Vagina (tissue), 2 donors: Measurements from ENCODE around the gene CIROP. TPM values are rescaled to one million over a fixed set of nuclear protein-coding genes. Genes with fewer than 3 reads are reported as not detected.

ENCODE experiments used
- DNase-seq, 2 donors: peaks; one replicate each; pipeline ENCODE4 v3.0.0-alpha.2; 2017; ENCODE audit errors: extremely low spot score in 2 of 2
- H3K27ac ChIP-seq: fragments of 200-600 bp; sonication (generic); one replicate; pipeline ENCODE4 v1.5.1; 2019
- H3K27me3 ChIP-seq: fragments of 200-600 bp; sonication (generic); one replicate; pipeline ENCODE4 v1.5.1; 2019
- H3K36me3 ChIP-seq, 2 donors: fragments of 200-600 bp; sonication (generic); one replicate each; pipeline ENCODE4 v1.5.1; 2017 to 2019
- H3K4me1 ChIP-seq: fragments of 200-600 bp; sonication (generic); one replicate; pipeline ENCODE4 v1.5.1; 2019
- H3K4me3 ChIP-seq, 2 donors: fragments of 200-600 bp; sonication (generic); 1 replicate in 1 of 2; 2 replicates in 1 of 2; pipeline ENCODE4 v1.5.1; 2016 to 2019
- H3K9me3 ChIP-seq: fragments of 200-600 bp; sonication (generic); one replicate; pipeline ENCODE4 v1.5.1; 2019
- POLR2A ChIP-seq, 2 donors: fragments of 450-650 bp; IDR thresholded peaks; one replicate each; pipeline ENCODE4 v1.6.1; 2017; ENCODE audit warnings: antibody characterized with exemption in 2 of 2, mild to moderate bottlenecking in 2 of 2, moderate library complexity in 2 of 2
- POLR2AphosphoS5 ChIP-seq, 2 donors: sonication (generic); formaldehyde crosslinking; IDR thresholded peaks; one replicate each; pipeline ENCODE4 v1.9.0; 2017; ENCODE audit warnings: antibody characterized with exemption in 2 of 2, mild to moderate bottlenecking in 2 of 2, low read depth in 1 of 2; ENCODE audit not compliant: insufficient read depth in 1 of 2
- intact Hi-C: fragments of 100-400 bp; cut with DNase I; formaldehyde crosslinking; loops from one replicate; pipeline ENCODE4 v1.15.1; 2023
- total RNA-seq: library from RNA; depleted of rRNA; stranded (reverse); fragments of >200 nt; gene quantifications from one replicate; pipeline ENCODE4 v1.2.3, GENCODE V29; 2016
- TF ChIP-seq, protein P1 (sequence below), 3 experiments: fragments of 450-650 bp in 2 of 3; fragments of 200-600 bp in 1 of 3; sonication (generic) in 1 of 3; IDR thresholded peaks; one replicate each; pipeline ENCODE4 v1.5.1; 2017 to 2019; ENCODE audit warnings: antibody characterized with exemption in 3 of 3, mild to moderate bottlenecking in 2 of 3, moderate library complexity in 2 of 3

Gene CIROP
- total RNA-seq, 1 donor from 2014 or later: not detected

DNA sequence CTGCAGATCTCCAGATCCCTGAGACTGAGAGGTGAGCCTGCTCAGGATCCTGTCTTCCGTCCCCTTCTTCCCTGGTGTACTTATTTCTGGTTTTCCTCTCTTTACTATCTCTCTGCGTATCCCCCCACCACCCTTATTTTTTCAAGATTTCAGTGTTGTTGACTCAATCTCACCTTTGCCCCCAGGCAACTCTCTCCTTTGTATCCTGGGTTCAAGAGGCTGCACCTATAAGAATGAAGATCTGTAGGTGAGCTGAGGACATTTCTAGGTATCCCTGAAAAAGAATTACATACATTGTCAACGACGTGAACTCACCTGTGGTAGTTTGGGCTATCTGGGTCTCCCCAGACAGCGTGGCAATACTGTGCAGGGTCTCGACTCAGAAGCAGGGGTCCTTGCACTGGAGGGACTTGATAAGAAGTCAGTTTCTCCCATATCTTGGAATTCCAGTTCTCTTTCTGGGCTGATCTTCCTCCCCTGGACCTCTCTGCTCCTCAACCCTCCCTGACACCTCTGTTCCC is 659 bp downstream of the CIROP start:
- H3K36me3 ChIP-seq: no peaks in the 10 kb centered on the region
- H3K27ac ChIP-seq: no peak overlapping the region
- H3K4me1 ChIP-seq: no peaks in the 10 kb centered on the region
- no peaks in the 10 kb centered on the region for H3K27me3 ChIP-seq
- TF ChIP-seq POLR2A (IDR thresholded peaks at IDR 0.05) (no peak), POLR2AphosphoS5 (IDR thresholded peaks at IDR 0.05; ENCODE audit: insufficient read depth in 1 of 2, low read depth in 1 of 2) (no peak)
- TF ChIP-seq, protein P1, sequence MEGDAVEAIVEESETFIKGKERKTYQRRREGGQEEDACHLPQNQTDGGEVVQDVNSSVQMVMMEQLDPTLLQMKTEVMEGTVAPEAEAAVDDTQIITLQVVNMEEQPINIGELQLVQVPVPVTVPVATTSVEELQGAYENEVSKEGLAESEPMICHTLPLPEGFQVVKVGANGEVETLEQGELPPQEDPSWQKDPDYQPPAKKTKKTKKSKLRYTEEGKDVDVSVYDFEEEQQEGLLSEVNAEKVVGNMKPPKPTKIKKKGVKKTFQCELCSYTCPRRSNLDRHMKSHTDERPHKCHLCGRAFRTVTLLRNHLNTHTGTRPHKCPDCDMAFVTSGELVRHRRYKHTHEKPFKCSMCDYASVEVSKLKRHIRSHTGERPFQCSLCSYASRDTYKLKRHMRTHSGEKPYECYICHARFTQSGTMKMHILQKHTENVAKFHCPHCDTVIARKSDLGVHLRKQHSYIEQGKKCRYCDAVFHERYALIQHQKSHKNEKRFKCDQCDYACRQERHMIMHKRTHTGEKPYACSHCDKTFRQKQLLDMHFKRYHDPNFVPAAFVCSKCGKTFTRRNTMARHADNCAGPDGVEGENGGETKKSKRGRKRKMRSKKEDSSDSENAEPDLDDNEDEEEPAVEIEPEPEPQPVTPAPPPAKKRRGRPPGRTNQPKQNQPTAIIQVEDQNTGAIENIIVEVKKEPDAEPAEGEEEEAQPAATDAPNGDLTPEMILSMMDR (IDR thresholded peaks at IDR 0.05): no peak
- DNase-seq: peak in 1 of 2 donors; percentile 25
- no peaks in the 10 kb centered on the region for H3K9me3 ChIP-seq
- H3K4me3 ChIP-seq: no peak overlapping the region
- intact Hi-C loops: no loop called here

DNA sequence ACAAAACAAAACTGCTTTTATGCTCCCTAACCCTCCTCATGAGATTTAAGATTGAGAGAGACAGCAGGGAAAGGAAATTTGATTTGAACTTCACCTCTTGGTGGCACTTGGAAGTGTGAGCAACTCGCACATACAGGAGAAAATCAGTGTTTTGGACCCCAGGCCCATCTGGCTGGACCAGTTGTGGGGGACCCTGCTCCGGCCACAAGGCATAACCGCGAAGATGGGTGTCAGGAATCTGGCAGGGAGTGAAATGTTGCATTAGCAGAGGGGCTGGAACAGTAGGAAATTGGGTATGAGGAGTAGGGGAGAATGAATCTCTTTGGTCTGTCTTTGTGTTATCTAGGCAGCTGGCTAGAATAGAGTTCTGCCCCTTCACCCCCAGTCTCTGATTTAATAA is 1.2 kb downstream of the CIROP start:
- intact Hi-C loops: no loop called here
- peak in 1 of 2 donors; percentile 64 for DNase-seq
- Histone ChIP-seq H3K27me3 (no peaks in the 10 kb centered on the region), H3K4me3 (no peak overlapping the region), H3K4me1 (no peaks in the 10 kb centered on the region), H3K27ac (no peak overlapping the region), H3K9me3 (no peaks in the 10 kb centered on the region), H3K36me3 (no peaks in the 10 kb centered on the region)
- TF ChIP-seq, protein P1 (IDR thresholded peaks at IDR 0.05): no peak
- no peak for TF ChIP-seq POLR2A (IDR thresholded peaks at IDR 0.05)
- no peak for TF ChIP-seq POLR2AphosphoS5 (IDR thresholded peaks at IDR 0.05; ENCODE audit: insufficient read depth in 1 of 2, low read depth in 1 of 2)

DNA sequence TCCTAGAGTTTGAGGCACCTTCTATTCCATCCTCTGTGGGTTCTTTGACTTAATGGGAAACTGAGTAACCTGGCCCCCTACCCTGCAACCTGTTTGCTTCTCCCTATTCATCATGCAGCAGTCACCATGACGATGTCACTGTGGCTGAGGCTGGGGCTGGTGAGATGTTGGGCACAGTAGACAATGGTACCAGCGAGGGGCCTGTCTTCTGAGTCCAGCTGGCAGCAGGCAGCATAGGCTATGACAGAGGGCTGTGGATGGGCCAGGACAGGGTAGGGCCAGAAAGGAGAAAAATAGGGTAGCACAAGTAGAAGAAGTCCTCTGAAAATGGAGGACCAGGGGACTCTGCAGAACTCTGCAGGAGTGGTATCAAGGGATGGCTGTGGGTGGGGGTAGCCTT is 2.0 kb downstream of the CIROP start:
- no peaks in the 10 kb centered on the region for H3K27me3 ChIP-seq
- TF ChIP-seq, protein P1 (IDR thresholded peaks at IDR 0.05): no peak
- TF ChIP-seq POLR2A (IDR thresholded peaks at IDR 0.05): no peak
- TF ChIP-seq POLR2AphosphoS5 (IDR thresholded peaks at IDR 0.05; ENCODE audit: insufficient read depth in 1 of 2, low read depth in 1 of 2): no peak
- H3K4me3 ChIP-seq: no peak overlapping the region
- H3K4me1 ChIP-seq: peaks cover under 1% of the 10 kb centered on the region
- H3K9me3 ChIP-seq: no peaks in the 10 kb centered on the region
- H3K36me3 ChIP-seq: peaks cover 0 to 5% of the 10 kb centered on the region in 2 donors
- H3K27ac ChIP-seq: no peak overlapping the region
- peak in 1 of 2 donors; percentile 61 for DNase-seq
- intact Hi-C loops: no loop called here

DNA sequence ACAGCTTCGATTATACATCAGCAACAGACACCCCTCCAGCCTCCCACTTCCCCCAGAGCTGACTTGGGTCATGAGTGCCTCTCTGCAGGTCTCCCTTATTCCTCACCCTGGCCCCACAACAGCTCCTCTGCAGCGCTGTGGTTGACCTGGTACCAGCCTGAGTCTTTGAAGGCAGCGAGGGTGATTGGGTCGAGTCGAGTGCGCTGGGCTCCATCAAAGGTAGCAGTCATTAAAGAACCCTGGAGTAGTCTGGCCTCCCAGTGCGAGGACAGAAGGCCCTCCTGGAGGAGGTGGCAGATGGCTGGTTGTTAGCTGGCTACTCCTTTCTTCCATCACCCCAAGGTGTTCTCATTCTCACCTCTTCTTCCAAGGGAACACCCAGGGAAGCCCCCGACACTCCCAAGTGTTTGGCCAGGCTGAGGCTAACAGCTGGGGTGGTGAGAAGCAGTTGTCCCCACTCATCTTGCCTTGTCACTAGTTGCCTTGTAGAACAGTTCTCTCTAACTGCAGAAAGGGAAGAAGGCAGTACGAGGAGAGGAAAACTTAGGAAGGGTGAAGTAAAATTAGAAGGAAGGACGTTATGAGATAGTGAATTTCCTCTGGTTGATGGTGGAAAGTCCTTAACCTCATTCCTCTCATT is 2.7 kb downstream of the CIROP start:
- Histone ChIP-seq H3K27ac (no peak overlapping the region), H3K4me3 (no peak overlapping the region), H3K9me3 (no peaks in the 10 kb centered on the region), H3K4me1 (peaks cover 7% of the 10 kb centered on the region), H3K36me3 (peaks cover 0 to 5% of the 10 kb centered on the region in 2 donors), H3K27me3 (no peaks in the 10 kb centered on the region)
- no peak for TF ChIP-seq POLR2A (IDR thresholded peaks at IDR 0.05)
- no peak for TF ChIP-seq POLR2AphosphoS5 (IDR thresholded peaks at IDR 0.05; ENCODE audit: insufficient read depth in 1 of 2, low read depth in 1 of 2)
- intact Hi-C loops: no loop called here
- peak in 1 of 2 donors; percentile 52 for DNase-seq

DNA sequence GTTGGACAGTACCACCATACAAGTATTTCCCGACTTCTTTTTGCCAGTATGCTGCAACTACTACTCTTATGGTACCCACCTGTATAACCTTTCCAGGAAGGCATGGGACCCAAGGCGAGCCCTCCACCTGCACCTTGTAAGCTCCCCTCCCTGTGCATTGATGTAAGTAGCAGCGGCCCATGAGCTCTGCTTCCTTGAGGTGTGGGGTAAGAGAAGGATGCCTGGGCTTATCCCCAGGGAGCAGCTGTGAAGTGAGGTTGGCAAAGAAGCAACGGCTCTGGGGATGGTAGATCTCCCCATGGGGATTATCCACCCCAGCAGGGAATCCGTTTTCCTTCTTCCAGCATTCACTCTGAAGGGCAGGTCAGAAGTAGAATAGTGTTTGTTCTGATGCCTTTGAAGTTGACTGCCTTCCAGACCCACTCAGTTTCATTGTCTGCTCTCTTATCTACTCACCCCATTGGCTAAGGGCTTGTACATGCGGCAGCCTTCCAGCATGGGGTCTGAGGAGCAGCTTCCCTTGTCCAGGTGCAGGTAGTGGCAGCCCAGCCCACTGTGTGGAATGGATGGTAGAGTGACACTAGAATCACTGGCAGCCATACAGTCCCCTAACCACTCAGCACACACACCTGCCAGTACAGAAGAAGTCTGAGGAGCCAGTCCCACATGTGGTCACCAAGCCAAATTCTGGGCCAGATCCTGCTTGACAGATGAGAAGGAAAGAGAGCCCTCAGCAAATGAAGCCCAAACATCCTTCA is 3.4 kb downstream of the CIROP start:
- TF ChIP-seq POLR2A (IDR thresholded peaks at IDR 0.05) (no peak), POLR2AphosphoS5 (IDR thresholded peaks at IDR 0.05; ENCODE audit: insufficient read depth in 1 of 2, low read depth in 1 of 2) (no peak)
- TF ChIP-seq, protein P1 (IDR thresholded peaks at IDR 0.05): no peak
- peaks cover 14% of the 10 kb centered on the region for H3K4me1 ChIP-seq
- H3K27ac ChIP-seq: no peak overlapping the region
- no peaks in the 10 kb centered on the region for H3K9me3 ChIP-seq
- DNase-seq: peak; percentile 12 to 72
- intact Hi-C loops: no loop called here
- no peak overlapping the region for H3K4me3 ChIP-seq
- no peaks in the 10 kb centered on the region for H3K27me3 ChIP-seq
- peaks cover 0 to 5% of the 10 kb centered on the region in 2 donors for H3K36me3 ChIP-seq
